ENCODE measurements around the gene DPAGT1. TPM values are rescaled to one million over a fixed set of nuclear protein-coding genes. Genes with fewer than 3 reads are reported as not detected.
"Not testable (repeated sequence)": the region's sequence is repeated elsewhere in the genome, so short reads cannot be mapped to it uniquely, and the experiment has no call there.

DPAGT1 gene
- total RNA-seq, 1 experiment from 2014 or later: 27.3 TPM

DNA sequence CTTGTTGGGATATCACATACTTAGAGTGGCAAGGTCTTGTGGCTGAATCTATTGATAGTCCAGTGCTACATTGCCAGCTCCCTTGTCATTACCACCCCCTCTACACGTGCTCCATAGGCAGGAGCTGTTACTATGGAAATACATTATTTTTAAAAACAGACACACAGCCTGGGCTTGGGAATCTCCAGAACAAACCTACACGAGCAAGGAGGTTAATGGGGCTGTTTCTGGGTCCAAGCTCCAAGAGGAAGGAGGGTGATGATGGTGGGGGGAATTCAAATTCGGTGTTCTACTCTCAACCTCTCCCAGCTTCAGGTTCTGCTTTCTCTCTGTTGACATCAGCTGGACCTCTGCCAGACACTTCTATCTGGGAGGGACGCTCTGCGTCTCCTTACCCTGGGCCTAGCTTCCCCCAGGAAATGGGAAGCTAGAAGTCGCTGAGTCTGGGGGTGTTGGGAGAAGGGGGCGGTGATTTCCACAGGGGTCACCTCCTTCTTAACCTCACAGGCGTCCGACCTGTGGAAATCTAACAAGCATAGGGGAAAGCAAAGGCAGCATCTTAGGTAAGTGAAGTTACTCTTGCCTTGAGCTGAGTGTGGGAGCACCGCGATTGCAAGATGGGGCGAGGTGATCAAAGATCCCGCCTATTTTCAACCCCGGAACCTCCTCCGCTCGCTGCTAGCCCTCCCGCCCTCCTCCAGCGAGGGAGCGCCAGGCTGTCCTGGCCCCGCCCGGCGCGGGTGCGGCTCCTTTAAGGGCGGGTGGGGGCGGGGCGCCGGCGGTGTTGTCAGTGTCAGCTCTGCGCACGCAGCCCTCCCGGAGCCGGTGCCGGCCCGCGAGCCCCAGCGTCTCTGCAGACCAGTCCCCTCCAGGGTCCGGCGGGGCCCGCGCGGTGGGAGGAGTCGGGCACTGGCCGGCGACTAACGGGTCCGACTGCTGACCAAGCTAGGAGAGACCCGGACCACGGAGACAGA is 5.2 kb upstream of the DPAGT1 start, which contains the start of gene C2CD2L:
C2CD2L (plus strand) TSS at position 781 of the 974 bp plus-strand sequence. CDS start 398 bp downstream, outside the sequence.
- Histone ChIP-seq H4K20me1 (ENCODE audit: insufficient read depth, low read depth, low read length) (no peaks in the 10 kb centered on the region), H2AFZ (ENCODE audit: low read length) (0 out of 2 replicates have a peak within 1 kb of the TSS, but pooled peaks have one; percentile 56), H3K4me1 (ENCODE audit: low read length) (peaks cover 50% of the 10 kb centered on the region), H3K9ac (ENCODE audit: low read length) (peak within 1 kb of the TSS; percentile 82), H3K9me2 (replicated peaks; ENCODE audit: insufficient read depth, low read length) (no peaks in the 10 kb centered on the region), H3K36me3 (ENCODE audit: insufficient read depth, low read length) (no peaks in the 10 kb centered on the region; the same call in 1 of the 2 replicates), H3K27me3 (ENCODE audit: low read length) (no peaks in the 10 kb centered on the region), H3K9me3 (ENCODE audit: low read length) (no peaks in the 10 kb centered on the region), H3K4me3 (ENCODE audit: low read length) (peak within 1 kb of the TSS; percentile 80), H3K79me2 (ENCODE audit: low read length) (peaks cover 28% of the 10 kb centered on the region), H3K4me2 (ENCODE audit: low read depth, low read length, poor library complexity, severe bottlenecking) (peak within 1 kb of the TSS; percentile 80), H3K27ac (ENCODE audit: low read length) (peak within 1 kb of the TSS; percentile 88)
- DNase-seq: peak; percentile 94

GRCh38 chr11:119103793-119104192 is 2.1 kb upstream of the DPAGT1 start:
- Histone ChIP-seq H3K27ac (ENCODE audit: low read length) (no peak overlapping the region), H3K79me2 (ENCODE audit: low read length) (peaks cover 31% of the 10 kb centered on the region), H3K9me2 (replicated peaks; ENCODE audit: insufficient read depth, low read length) (no peaks in the 10 kb centered on the region), H3K4me2 (ENCODE audit: low read depth, low read length, poor library complexity, severe bottlenecking) (no peak overlapping the region), H3K4me3 (ENCODE audit: low read length) (no peak overlapping the region), H3K27me3 (ENCODE audit: low read length) (no peaks in the 10 kb centered on the region), H2AFZ (ENCODE audit: low read length) (no peak overlapping the region), H3K9ac (ENCODE audit: low read length) (no peak overlapping the region), H3K9me3 (ENCODE audit: low read length) (no peaks in the 10 kb centered on the region), H4K20me1 (ENCODE audit: insufficient read depth, low read depth, low read length) (no peaks in the 10 kb centered on the region), H3K36me3 (ENCODE audit: insufficient read depth, low read length) (no peaks in the 10 kb centered on the region), H3K4me1 (ENCODE audit: low read length) (peaks cover 37% of the 10 kb centered on the region)
- peak; percentile 33 for DNase-seq

GRCh38 chr11:119103161-119103664 is 1.6 kb upstream of the DPAGT1 start:
- DNase-seq: not testable (repeated sequence)
- H3K9ac ChIP-seq (ENCODE audit: low read length): peak overlapping the region; percentile 91; the same call in 1 of the 2 replicates
- H3K4me2 ChIP-seq (ENCODE audit: low read depth, low read length, poor library complexity, severe bottlenecking): peak overlapping the region; percentile 99

GRCh38 chr11:119100994-119101758 is 477 bp downstream of the DPAGT1 start:
- peak overlapping the region; percentile 92 for H3K4me3 ChIP-seq (ENCODE audit: low read length)
- peaks cover 7% of the 10 kb centered on the region for H3K36me3 ChIP-seq (ENCODE audit: insufficient read depth, low read length)
- H3K9me2 ChIP-seq (replicated peaks; ENCODE audit: insufficient read depth, low read length): no peaks in the 10 kb centered on the region
- peak overlapping the region; percentile 91 for H3K9ac ChIP-seq (ENCODE audit: low read length)
- peak overlapping the region; percentile 89; the same call in 1 of the 2 replicates for H2AFZ ChIP-seq (ENCODE audit: low read length)
- DNase-seq: peak; percentile 61
- peak overlapping the region; percentile 99 for H3K4me2 ChIP-seq (ENCODE audit: low read depth, low read length, poor library complexity, severe bottlenecking)
- no peaks in the 10 kb centered on the region for H4K20me1 ChIP-seq (ENCODE audit: insufficient read depth, low read depth, low read length)
- H3K4me1 ChIP-seq (ENCODE audit: low read length): peaks cover 49% of the 10 kb centered on the region
- H3K27ac ChIP-seq (ENCODE audit: low read length): peak overlapping the region; percentile 81
- no peaks in the 10 kb centered on the region for H3K27me3 ChIP-seq (ENCODE audit: low read length)
- H3K79me2 ChIP-seq (ENCODE audit: low read length): peaks cover 19% of the 10 kb centered on the region
- H3K9me3 ChIP-seq (ENCODE audit: low read length): no peaks in the 10 kb centered on the region

More at GRCh38 chr11:119103161-119103664, 1.6 kb upstream of the DPAGT1 start:
- H3K27ac ChIP-seq (ENCODE audit: low read length); H3K9me3 ChIP-seq (ENCODE audit: low read length); H3K36me3 ChIP-seq (ENCODE audit: insufficient read depth, low read length); H4K20me1 ChIP-seq (ENCODE audit: insufficient read depth, low read depth, low read length); H2AFZ ChIP-seq (ENCODE audit: low read length); H3K9me2 ChIP-seq (replicated peaks; ENCODE audit: insufficient read depth, low read length); H3K27me3 ChIP-seq (ENCODE audit: low read length): not testable (repeated sequence)
- Histone ChIP-seq H3K79me2 (ENCODE audit: low read length) (peaks cover 26% of the 10 kb centered on the region), H3K4me3 (ENCODE audit: low read length) (peak overlapping the region; percentile 92), H3K4me1 (ENCODE audit: low read length) (peaks cover 37% of the 10 kb centered on the region)

DNA sequence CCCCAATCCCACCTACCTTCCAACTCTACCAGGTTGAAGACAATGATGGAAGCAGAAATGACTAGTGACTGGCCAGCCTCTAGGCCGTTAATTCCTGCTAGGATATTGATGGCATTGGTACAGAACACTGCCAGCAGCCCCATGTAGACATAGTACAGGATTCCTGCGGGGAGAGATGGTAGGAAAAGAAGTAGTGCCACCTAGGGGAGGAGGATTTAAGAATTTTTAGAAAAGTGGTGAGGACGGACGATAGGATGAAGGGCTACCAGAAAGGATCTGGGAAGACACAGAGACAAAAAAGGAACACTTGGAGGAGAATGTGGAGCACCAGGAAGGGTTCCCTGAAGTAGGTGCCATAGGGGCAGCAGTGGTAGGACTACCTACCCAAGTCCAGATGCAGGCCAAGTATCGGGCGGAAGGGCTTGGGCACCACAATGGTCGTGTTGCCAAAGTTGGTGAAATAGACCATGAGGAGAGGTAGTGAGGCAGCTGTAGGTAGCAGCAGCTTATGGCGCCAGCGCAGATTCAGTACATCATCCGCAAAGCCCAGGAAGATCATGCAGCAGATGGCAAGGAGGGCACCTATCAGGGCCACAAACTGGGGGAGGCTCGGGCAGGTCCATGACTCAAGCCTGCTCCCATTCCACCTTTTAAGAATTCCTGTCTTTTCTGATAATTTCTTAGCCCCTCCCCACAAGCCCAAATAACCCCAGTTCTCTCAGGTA is 1.2 kb downstream of the DPAGT1 start:
- Histone ChIP-seq H3K9me3 (ENCODE audit: low read length) (no peaks in the 10 kb centered on the region), H3K9ac (ENCODE audit: low read length) (peak overlapping the region; percentile 91), H3K4me2 (ENCODE audit: low read depth, low read length, poor library complexity, severe bottlenecking) (peak overlapping the region; percentile 99), H4K20me1 (ENCODE audit: insufficient read depth, low read depth, low read length) (no peaks in the 10 kb centered on the region), H3K36me3 (ENCODE audit: insufficient read depth, low read length) (peaks cover 7% of the 10 kb centered on the region), H3K4me3 (ENCODE audit: low read length) (peak overlapping the region; percentile 92), H3K27me3 (ENCODE audit: low read length) (no peaks in the 10 kb centered on the region), H3K9me2 (replicated peaks; ENCODE audit: insufficient read depth, low read length) (no peaks in the 10 kb centered on the region), H3K79me2 (ENCODE audit: low read length) (peaks cover 19% of the 10 kb centered on the region), H3K27ac (ENCODE audit: low read length) (peak overlapping the region; percentile 81; the same call in 1 of the 2 replicates), H3K4me1 (ENCODE audit: low read length) (peaks cover 50% of the 10 kb centered on the region), H2AFZ (ENCODE audit: low read length) (no peak overlapping the region)
- DNase-seq: peak; percentile 49

- Histone ChIP-seq H3K4me1 (ENCODE audit: low read length) (peaks cover 50% of the 10 kb centered on the region), H3K4me2 (ENCODE audit: low read depth, low read length, poor library complexity, severe bottlenecking) (peak overlapping the region; percentile 99), H3K9ac (ENCODE audit: low read length) (peak overlapping the region; percentile 91; the same call in 1 of the 2 replicates)
Measured at GRCh38 chr11:119099711-119100110, 1.9 kb downstream of the DPAGT1 start.

DNA sequence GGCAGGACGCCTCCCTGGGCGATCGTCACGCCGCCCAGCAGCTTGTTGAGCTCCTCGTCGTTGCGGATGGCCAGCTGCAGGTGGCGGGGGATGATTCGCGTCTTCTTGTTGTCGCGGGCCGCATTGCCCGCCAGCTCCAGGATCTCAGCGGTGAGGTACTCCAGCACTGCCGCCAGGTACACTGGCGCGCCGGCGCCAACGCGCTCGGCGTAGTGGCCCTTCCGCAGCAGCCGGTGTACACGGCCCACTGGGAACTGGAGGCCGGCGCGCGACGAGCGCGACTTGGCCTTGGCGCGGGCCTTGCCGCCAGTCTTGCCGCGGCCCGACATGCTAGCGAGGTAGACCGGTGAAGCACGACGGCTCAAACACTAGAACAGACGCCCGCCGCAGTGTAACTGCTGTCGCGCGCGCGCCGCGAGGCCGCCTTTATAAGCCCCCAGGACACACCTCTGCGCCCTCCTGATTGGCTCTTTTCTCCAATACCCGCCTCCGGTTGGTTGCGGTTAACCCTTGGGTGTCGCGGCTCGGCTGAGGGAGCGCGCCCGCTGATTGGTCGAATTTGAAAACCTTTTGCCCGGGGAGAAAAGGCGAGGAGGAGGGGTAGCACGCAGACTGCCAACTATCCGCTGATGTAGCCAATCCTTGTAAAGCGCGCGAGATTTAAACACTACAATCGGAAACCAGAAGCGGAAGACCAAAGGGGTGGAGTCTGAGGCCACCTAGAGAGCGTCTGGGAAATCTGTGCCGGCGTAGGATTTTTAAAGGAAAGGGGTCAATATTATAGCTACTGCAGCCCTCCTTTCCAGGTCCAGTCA is 6.4 kb downstream of the DPAGT1 start:
- Histone ChIP-seq H3K36me3 (ENCODE audit: insufficient read depth, low read length) (peaks cover 15% of the 10 kb centered on the region), H4K20me1 (ENCODE audit: insufficient read depth, low read depth, low read length) (no peaks in the 10 kb centered on the region), H3K27me3 (ENCODE audit: low read length) (no peaks in the 10 kb centered on the region), H3K27ac (ENCODE audit: low read length) (peak overlapping the region; percentile 86), H3K9ac (ENCODE audit: low read length) (peak overlapping the region; percentile 92), H3K4me3 (ENCODE audit: low read length) (peak overlapping the region; percentile 86), H2AFZ (ENCODE audit: low read length) (no peak overlapping the region), H3K4me1 (ENCODE audit: low read length) (peaks cover 59% of the 10 kb centered on the region), H3K9me2 (replicated peaks; ENCODE audit: insufficient read depth, low read length) (no peaks in the 10 kb centered on the region), H3K4me2 (ENCODE audit: low read depth, low read length, poor library complexity, severe bottlenecking) (peak overlapping the region; percentile 76), H3K79me2 (ENCODE audit: low read length) (peaks cover 23% of the 10 kb centered on the region), H3K9me3 (ENCODE audit: low read length) (no peaks in the 10 kb centered on the region)
- peak; percentile 98 for DNase-seq

More at GRCh38 chr11:119099711-119100110, 1.9 kb downstream of the DPAGT1 start:
- H3K27ac ChIP-seq (ENCODE audit: low read length): 0 out of 2 replicates have a peak overlapping the region, but pooled peaks have one; percentile 81
- peaks cover 24% of the 10 kb centered on the region for H3K79me2 ChIP-seq (ENCODE audit: low read length)
- no peaks in the 10 kb centered on the region for H4K20me1 ChIP-seq (ENCODE audit: insufficient read depth, low read depth, low read length)
- no peak overlapping the region for H2AFZ ChIP-seq (ENCODE audit: low read length)
- H3K4me3 ChIP-seq (ENCODE audit: low read length): peak overlapping the region; percentile 92
- H3K9me2 ChIP-seq (replicated peaks; ENCODE audit: insufficient read depth, low read length): no peaks in the 10 kb centered on the region
- peak; percentile 28 for DNase-seq
- no peaks in the 10 kb centered on the region for H3K27me3 ChIP-seq (ENCODE audit: low read length)
- H3K9me3 ChIP-seq (ENCODE audit: low read length): no peaks in the 10 kb centered on the region
- peaks cover 7% of the 10 kb centered on the region for H3K36me3 ChIP-seq (ENCODE audit: insufficient read depth, low read length)

Data from Karpas-422 (cell line).